ENCODE data around the gene XBP1.

- TF ChIP-seq YY1 (IDR thresholded peaks at IDR 0.05; ENCODE audit: extremely low read depth, insufficient replicate concordance, low read depth, low read length) (no peak), CEBPB (IDR thresholded peaks at IDR 0.05; ENCODE audit: low read depth) (no peak), ATF3 (IDR thresholded peaks at IDR 0.05) (no peak), ZNF274 (IDR thresholded peaks at IDR 0.05; ENCODE audit: low read depth, low read length) (no peak), ZFX (IDR thresholded peaks at IDR 0.05) (no peak)
Measured at GRCh38 chr22:28833276-28833923, 33.0 kb upstream of the XBP1 start.
